ENCODE data around the gene COX19. TPM values are rescaled to one million over a fixed set of nuclear protein-coding genes. Genes with fewer than 3 reads are reported as not detected.
A peak's percentile ranks its signal among the peaks of the same experiment; 100 is the strongest.
"Not testable (repeated sequence)": the region's sequence is repeated elsewhere in the genome, so short reads cannot be mapped to it uniquely, and the experiment has no call there.

The COX19 gene
- total RNA-seq, 1 donor from 2014 or later: 13.1 TPM

DNA sequence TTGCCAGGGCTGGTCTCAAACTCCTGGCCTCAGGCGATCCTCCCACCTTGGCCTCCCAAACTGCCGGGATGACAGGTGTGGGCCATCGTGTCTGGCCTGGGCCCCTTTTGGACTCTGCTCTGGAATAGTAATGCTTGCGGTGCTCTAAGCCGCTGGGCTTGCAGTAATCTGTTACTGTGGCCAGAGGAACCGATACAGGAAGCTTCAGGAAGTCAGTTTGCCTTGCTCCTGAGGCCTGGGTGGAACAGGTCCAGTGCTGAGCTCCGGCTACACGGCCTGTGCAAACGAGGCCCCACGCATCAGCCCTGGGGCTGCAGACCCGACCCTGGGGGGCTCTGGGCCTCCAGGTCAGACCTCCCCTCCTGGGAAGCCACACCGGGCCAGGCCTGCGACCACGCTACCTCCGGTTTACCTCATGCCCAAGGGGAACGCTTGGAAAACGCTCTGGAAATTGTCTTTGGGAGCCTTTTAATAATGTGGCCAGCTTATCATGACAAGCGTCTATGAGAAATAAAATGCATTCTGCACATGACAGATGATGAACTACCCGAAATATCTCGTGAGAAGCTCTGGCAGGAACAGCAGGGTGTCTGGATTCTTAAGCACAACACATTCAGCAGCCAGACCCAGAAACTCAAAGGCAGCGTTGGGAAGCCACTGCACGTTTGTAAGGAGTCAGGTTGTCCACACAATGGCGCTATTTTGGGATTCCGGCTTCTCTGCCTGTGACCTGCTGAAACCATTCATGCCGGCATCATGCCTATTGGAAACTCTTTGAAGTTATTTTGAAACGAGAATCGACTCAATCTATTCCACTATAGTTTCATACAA lies 10.7 kb downstream of the COX19 start:
- Mint-ChIP-seq H3K27ac (ENCODE audit: unreplicated experiment) (no peak overlapping the region), H3K27me3 (ENCODE audit: low read depth) (peaks cover 9% of the 10 kb centered on the region), H3K9me3 (no peaks in the 10 kb centered on the region), H3K36me3 (ENCODE audit: low read depth) (no peaks in the 10 kb centered on the region), H3K4me3 (peak overlapping the region; percentile 71), H3K4me1 (peaks cover 22% of the 10 kb centered on the region)
- DNase-seq (ENCODE audit: low read depth, low spot score): no peak
- TF ChIP-seq, protein P1, sequence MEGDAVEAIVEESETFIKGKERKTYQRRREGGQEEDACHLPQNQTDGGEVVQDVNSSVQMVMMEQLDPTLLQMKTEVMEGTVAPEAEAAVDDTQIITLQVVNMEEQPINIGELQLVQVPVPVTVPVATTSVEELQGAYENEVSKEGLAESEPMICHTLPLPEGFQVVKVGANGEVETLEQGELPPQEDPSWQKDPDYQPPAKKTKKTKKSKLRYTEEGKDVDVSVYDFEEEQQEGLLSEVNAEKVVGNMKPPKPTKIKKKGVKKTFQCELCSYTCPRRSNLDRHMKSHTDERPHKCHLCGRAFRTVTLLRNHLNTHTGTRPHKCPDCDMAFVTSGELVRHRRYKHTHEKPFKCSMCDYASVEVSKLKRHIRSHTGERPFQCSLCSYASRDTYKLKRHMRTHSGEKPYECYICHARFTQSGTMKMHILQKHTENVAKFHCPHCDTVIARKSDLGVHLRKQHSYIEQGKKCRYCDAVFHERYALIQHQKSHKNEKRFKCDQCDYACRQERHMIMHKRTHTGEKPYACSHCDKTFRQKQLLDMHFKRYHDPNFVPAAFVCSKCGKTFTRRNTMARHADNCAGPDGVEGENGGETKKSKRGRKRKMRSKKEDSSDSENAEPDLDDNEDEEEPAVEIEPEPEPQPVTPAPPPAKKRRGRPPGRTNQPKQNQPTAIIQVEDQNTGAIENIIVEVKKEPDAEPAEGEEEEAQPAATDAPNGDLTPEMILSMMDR (conservative IDR thresholded peaks at IDR 0.05): peak; percentile 30

DNA sequence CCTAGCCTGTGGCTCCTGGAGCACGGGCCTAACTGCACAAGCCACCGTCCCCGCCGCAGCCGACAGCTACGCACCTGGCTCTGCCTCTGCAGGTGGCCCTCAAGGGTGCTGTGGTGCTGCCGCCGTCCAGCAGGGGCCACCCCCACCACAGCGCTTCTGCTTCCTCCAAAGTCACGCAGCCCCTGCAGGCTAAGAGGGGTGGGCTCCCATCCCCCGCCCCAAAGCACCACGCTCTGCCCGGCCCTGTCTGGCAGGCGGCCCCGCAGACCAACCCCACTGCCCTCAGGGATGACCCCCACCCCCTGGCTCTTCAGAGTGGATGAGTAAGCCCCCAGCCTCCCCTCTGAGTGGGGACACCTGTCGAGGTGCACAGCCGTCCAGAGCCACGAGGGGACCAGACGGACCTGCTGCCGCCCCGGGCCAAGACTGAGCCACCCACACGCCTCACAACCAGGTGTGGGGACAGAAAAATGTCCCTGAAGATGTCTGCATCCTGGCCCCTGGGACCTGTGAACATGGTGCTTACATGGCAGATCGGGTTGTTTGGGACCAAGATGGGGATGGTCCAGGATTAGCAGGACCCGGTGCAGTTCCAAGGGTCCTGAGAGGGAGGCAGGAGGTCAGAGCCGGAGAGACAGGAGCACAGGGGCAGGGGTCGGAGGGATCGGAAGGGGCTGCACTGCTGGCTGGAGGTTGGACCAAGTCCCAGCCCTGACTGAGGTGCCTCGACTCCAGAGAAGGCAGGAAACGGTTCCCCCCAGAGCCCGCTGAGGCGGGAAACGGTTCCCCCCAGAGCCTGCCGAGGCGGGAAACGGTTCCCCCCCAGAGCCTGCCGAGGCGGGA lies 11.9 kb downstream of the COX19 start:
- no peak for DNase-seq (ENCODE audit: low read depth, low spot score)

DNA sequence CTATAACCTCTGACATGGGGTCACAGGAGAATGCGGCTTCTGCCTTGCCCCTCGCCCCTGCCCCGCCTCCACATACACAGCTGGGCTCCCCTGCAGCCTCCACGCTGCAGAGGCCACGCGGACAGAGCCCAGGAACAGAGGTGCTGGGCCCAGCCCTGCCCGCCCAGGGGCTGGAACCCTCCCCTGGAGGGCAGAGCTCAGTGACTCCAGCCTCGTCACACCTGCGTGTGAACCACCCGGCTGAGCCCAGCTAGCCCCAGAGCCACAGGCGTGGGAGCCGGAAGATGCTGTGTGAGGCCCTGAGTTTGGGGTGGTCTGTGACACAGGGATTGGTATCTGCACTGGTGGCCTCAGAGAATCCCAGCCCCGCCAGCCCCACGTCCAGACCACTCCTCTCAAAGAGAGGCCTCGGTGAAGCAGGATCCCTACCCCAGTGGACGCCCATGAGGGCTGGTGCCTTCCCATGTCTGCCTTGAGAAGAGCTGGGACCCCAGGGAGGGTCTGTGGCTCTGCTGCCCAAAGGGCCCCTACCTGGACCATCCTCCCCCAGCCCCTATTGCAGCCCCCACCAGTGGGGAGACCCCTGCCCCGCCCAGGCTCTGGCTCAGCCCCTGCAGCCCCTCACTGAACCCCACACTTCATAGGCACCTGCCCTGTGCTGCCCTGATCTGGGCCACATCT lies 12.8 kb downstream of the COX19 start:
- H3K27ac Mint-ChIP-seq (ENCODE audit: unreplicated experiment): no peak overlapping the region
- no peaks in the 10 kb centered on the region for H3K9me3 Mint-ChIP-seq
- peaks cover 11% of the 10 kb centered on the region for H3K27me3 Mint-ChIP-seq (ENCODE audit: low read depth)
- H3K4me3 Mint-ChIP-seq: no peak overlapping the region
- peaks cover 22% of the 10 kb centered on the region for H3K4me1 Mint-ChIP-seq
- no peaks in the 10 kb centered on the region for H3K36me3 Mint-ChIP-seq (ENCODE audit: low read depth)
- TF ChIP-seq, protein P1 (conservative IDR thresholded peaks at IDR 0.05): no peak
- no peak for DNase-seq (ENCODE audit: low read depth, low spot score)

More for the DNA sequence above, 11.9 kb downstream of the COX19 start:
- Mint-ChIP-seq H3K4me3 (peak overlapping the region; percentile 44), H3K9me3 (no peaks in the 10 kb centered on the region), H3K27ac (ENCODE audit: unreplicated experiment) (no peak overlapping the region), H3K4me1 (peaks cover 22% of the 10 kb centered on the region), H3K27me3 (ENCODE audit: low read depth) (peaks cover 11% of the 10 kb centered on the region), H3K36me3 (ENCODE audit: low read depth) (no peaks in the 10 kb centered on the region)
- TF ChIP-seq, protein P1 (conservative IDR thresholded peaks at IDR 0.05): no peak

DNA sequence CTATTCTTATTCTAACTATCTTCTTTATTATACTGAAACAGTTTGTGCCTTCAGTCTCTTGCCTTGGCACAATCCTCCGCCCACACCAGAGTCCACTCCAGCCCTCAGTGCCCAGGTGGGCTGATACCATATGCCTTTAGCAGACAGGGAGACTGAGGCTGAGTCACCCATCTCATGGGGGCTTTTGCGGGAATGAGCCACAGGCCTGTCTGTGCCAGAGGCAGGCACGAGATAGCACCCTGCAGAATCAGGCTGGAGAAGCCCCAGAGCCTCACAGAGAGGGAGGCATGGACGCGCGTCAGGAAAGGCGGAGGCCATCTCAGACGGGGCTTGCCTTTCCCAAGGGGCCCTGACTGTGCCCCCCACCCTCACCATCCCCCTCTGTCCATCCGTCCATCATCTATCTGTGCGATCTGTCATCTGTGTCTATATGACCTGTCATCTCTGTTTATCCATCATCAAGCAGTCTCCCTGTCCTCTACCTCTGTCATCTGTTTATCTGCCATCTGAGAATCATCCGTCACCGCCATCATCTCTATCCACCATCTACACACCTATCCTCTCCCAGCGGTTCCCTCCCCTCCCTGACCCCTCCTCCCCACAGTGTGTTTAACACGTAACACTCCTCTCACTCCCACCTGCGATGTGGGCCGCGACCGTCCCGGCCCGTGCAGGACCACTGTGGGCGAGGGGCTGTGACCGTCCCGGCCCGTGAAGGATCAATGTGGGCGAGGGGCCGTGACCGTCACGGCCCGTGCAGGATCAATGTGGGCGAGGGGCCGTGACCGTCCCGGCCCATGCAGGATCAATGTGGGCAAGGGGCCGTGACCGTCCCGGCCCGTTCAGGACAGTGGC lies 13.6 kb downstream of the COX19 start:
- H3K9me3 Mint-ChIP-seq: no peaks in the 10 kb centered on the region
- TF ChIP-seq, protein P1 (conservative IDR thresholded peaks at IDR 0.05): no peak
- no peak overlapping the region for H3K27ac Mint-ChIP-seq (ENCODE audit: unreplicated experiment)
- no peaks in the 10 kb centered on the region for H3K36me3 Mint-ChIP-seq (ENCODE audit: low read depth)
- peaks cover 11% of the 10 kb centered on the region for H3K27me3 Mint-ChIP-seq (ENCODE audit: low read depth)
- H3K4me1 Mint-ChIP-seq: peaks cover 22% of the 10 kb centered on the region
- no peak for DNase-seq (ENCODE audit: low read depth, low spot score)
- peak overlapping the region; percentile 7 for H3K4me3 Mint-ChIP-seq

DNA sequence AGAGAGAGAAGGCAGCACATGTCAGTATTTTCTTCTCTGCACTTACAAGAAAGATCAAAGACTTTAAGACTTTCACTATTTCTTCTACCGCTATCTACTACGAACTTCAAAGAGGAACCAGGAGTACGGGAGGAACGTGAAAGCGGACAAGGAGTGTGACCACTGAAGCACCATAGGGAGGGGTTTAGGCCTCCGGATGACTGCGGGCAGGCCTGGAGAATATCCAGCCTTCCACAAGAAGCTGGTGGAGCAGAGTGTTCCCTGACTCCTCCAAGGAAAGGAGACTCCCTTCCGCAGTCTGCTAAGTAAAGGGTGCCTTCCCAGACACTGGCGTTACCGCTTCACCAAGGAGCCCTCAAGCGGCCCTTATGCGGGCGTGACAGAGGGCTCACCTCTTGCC lies 14.4 kb downstream of the COX19 start:
- H3K27ac Mint-ChIP-seq (ENCODE audit: unreplicated experiment); H3K36me3 Mint-ChIP-seq (ENCODE audit: low read depth); DNase-seq (ENCODE audit: low read depth, low spot score); H3K4me3 Mint-ChIP-seq; H3K9me3 Mint-ChIP-seq: not testable (repeated sequence)
- peaks cover 14% of the 10 kb centered on the region for H3K27me3 Mint-ChIP-seq (ENCODE audit: low read depth)
- H3K4me1 Mint-ChIP-seq: peaks cover 18% of the 10 kb centered on the region
